RCC 7860 (cell line): ENCODE results near the gene CDC42SE2.
"Not testable (repeated sequence)": the region's sequence is repeated elsewhere in the genome, so short reads cannot be mapped to it uniquely, and the experiment has no call there.

Source experiments
- DNase-seq: peaks from one replicate; pipeline ENCODE4 v3.0.0-alpha.2; 2015; ENCODE audit warnings: low spot score
- FAIRE-seq: peaks from 2 replicates; lab custom pipeline; 2012; peaks lifted over from hg19 to GRCh38; lab: Jason Lieb, UNC

Gene CDC42SE2

GRCh38 chr5:131363811-131364506 lies 100.1 kb downstream of the CDC42SE2 start:
- FAIRE-seq (no peak), DNase-seq (no peak)

- DNase-seq (no peak), FAIRE-seq (no peak)
These were observed 100.7 kb downstream of the CDC42SE2 start for GRCh38 chr5:131364507-131365050.

GRCh38 chr5:131366428-131366827 lies 102.6 kb downstream of the CDC42SE2 start:
- no peak for DNase-seq
- no peak for FAIRE-seq

GRCh38 chr5:131367219-131367860 lies 103.5 kb downstream of the CDC42SE2 start:
- DNase-seq (no peak), FAIRE-seq (no peak)

GRCh38 chr5:131368866-131369265 lies 105.0 kb downstream of the CDC42SE2 start:
- no peak for DNase-seq
- peak; percentile 61 for FAIRE-seq

- FAIRE-seq = no peak
- DNase-seq = no peak
These were observed 105.7 kb downstream of the CDC42SE2 start for GRCh38 chr5:131369558-131369957.

GRCh38 chr5:131371835-131372234 lies 108.0 kb downstream of the CDC42SE2 start:
- no peak for FAIRE-seq
- no peak for DNase-seq

- FAIRE-seq (no peak), DNase-seq (no peak)
These were observed 109.4 kb downstream of the CDC42SE2 start for GRCh38 chr5:131373265-131373664.

GRCh38 chr5:131375351-131375750 lies 111.5 kb downstream of the CDC42SE2 start:
- DNase-seq (no peak), FAIRE-seq (no peak)

- FAIRE-seq (no peak), DNase-seq (no peak)
These were observed 113.5 kb downstream of the CDC42SE2 start for GRCh38 chr5:131377346-131377745.

GRCh38 chr5:131377785-131378325 lies 114.0 kb downstream of the CDC42SE2 start:
- DNase-seq = no peak
- FAIRE-seq = no peak

GRCh38 chr5:131378721-131379541 lies 115.1 kb downstream of the CDC42SE2 start:
- DNase-seq (peak; percentile 34), FAIRE-seq (no peak)

- peak; percentile 78 for FAIRE-seq
- peak; percentile 87 for DNase-seq
These were observed 115.9 kb downstream of the CDC42SE2 start for GRCh38 chr5:131379723-131380122.

- DNase-seq, FAIRE-seq: not testable (repeated sequence)
These were observed 116.4 kb downstream of the CDC42SE2 start for GRCh38 chr5:131380238-131380637.

- FAIRE-seq = no peak
- no peak for DNase-seq
These were observed 117.2 kb downstream of the CDC42SE2 start for GRCh38 chr5:131381021-131381420.

- DNase-seq (no peak), FAIRE-seq (no peak)
These were observed 117.9 kb downstream of the CDC42SE2 start for GRCh38 chr5:131381777-131382176.

GRCh38 chr5:131382407-131383395 lies 118.8 kb downstream of the CDC42SE2 start:
- DNase-seq (peak; percentile 63), FAIRE-seq (peak; percentile 20)

GRCh38 chr5:131384173-131384572 lies 120.3 kb downstream of the CDC42SE2 start:
- no peak for FAIRE-seq
- DNase-seq = no peak

- DNase-seq (no peak), FAIRE-seq (no peak)
These were observed 120.9 kb downstream of the CDC42SE2 start for GRCh38 chr5:131384616-131385214.
